ENCODE results near the gene RCOR3.
"Not testable (repeated sequence)": the region's sequence is repeated elsewhere in the genome, so short reads cannot be mapped to it uniquely, and the experiment has no call there.

RCOR3 gene

GRCh38 chr1:211260141-211261107 is 1.3 kb downstream of the RCOR3 start:
- DNase-seq (ENCODE audit: low read depth) = peak; percentile 53

- no peak for DNase-seq (ENCODE audit: low read depth)
Observed at GRCh38 chr1:211261229-211261628, 2.1 kb downstream of the RCOR3 start.

- DNase-seq (ENCODE audit: low read depth) = not testable (repeated sequence)
Observed at GRCh38 chr1:211263022-211263421, 3.9 kb downstream of the RCOR3 start.

- no peak for DNase-seq (ENCODE audit: low read depth)
Observed at GRCh38 chr1:211267204-211267857, 8.2 kb downstream of the RCOR3 start.

- no peak for DNase-seq (ENCODE audit: low read depth)
Observed at GRCh38 chr1:211279340-211279739, 20.2 kb downstream of the RCOR3 start.

GRCh38 chr1:211280910-211281309 is 21.7 kb downstream of the RCOR3 start:
- no peak for DNase-seq (ENCODE audit: low read depth)

- no peak for DNase-seq (ENCODE audit: low read depth)
Observed at GRCh38 chr1:211281320-211282022, 22.3 kb downstream of the RCOR3 start.

- no peak for DNase-seq (ENCODE audit: low read depth)
Observed at GRCh38 chr1:211282023-211282373, 22.8 kb downstream of the RCOR3 start.

GRCh38 chr1:211285196-211285595 is 26.0 kb downstream of the RCOR3 start:
- DNase-seq (ENCODE audit: low read depth) = peak; percentile 85

- no peak for DNase-seq (ENCODE audit: low read depth)
Observed at GRCh38 chr1:211287218-211287617, 28.1 kb downstream of the RCOR3 start.

- no peak for DNase-seq (ENCODE audit: low read depth)
Observed at GRCh38 chr1:211292411-211292810, 33.2 kb downstream of the RCOR3 start.

- DNase-seq (ENCODE audit: low read depth) = no peak
Observed at GRCh38 chr1:211296396-211296795, 37.2 kb downstream of the RCOR3 start.

- DNase-seq (ENCODE audit: low read depth) = peak; percentile 54
Observed at GRCh38 chr1:211305044-211305443, 45.9 kb downstream of the RCOR3 start.

- DNase-seq (ENCODE audit: low read depth) = no peak
Observed at GRCh38 chr1:211309617-211310016, 50.5 kb downstream of the RCOR3 start.

- no peak for DNase-seq (ENCODE audit: low read depth)
Observed at GRCh38 chr1:211313392-211313791, 54.2 kb downstream of the RCOR3 start.

GRCh38 chr1:211318576-211319280 is 59.6 kb downstream of the RCOR3 start:
- no peak for DNase-seq (ENCODE audit: low read depth)

- no peak for DNase-seq (ENCODE audit: low read depth)
Observed at GRCh38 chr1:211319892-211320291, 60.7 kb downstream of the RCOR3 start.

GRCh38 chr1:211320980-211321379 is 61.8 kb downstream of the RCOR3 start:
- DNase-seq (ENCODE audit: low read depth) = no peak

- not testable (repeated sequence) for DNase-seq (ENCODE audit: low read depth)
Observed at GRCh38 chr1:211321646-211322045, 62.5 kb downstream of the RCOR3 start.

- peak; percentile 39 for DNase-seq (ENCODE audit: low read depth)
Observed at GRCh38 chr1:211323156-211324063, 64.2 kb downstream of the RCOR3 start.

All from stromal cell of bone marrow (primary cell).